ENCODE results near the gene KLF7.

DNA sequence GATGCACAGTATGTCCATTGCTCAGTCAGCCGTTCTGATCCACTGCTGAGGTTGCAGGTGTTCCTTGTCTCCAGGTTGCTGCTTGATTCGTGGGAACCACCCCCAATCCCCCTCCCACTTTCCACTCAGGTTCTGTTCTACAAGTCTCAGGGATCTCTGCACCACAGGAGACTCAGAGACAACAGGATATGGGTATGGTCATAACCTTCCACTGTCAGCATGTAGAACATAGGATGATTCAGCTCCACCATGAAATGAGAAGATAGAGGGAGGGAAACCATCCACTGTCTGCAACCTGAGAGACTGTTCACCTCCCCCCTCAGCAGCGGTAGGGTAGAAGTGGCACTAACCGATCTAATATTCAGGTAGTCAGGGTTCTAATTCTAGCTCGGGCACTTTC is 19.0 kb upstream of the KLF7 start:
- TF ChIP-seq EZH2 (IDR thresholded peaks at IDR 0.05; ENCODE audit: borderline replicate concordance, low read depth, low read length, severe bottlenecking) (no peak), CTCF (IDR thresholded peaks at IDR 0.05; ENCODE audit: borderline replicate concordance, extremely low read depth, low read length, poor library complexity, severe bottlenecking) (no peak)

Measured in DND-41 (cell line).